DOHH2 (cell line): ENCODE data around the gene FLII.

ENCODE experiments used
- H3F3A ChIP-seq: fragments of 200-600 bp; sonication (generic), shearing (Covaris generic); 2 replicates; pipeline ENCODE4 v1.6.0; 2016; ENCODE audit warnings: antibody characterized with exemption, mild to moderate bottlenecking; ENCODE audit not compliant: control insufficient read depth, insufficient read depth
- H3K27ac ChIP-seq: fragments of 200-600 bp; sonication (generic); 2 replicates; pipeline ENCODE4 v1.5.1; 2014; ENCODE audit warnings: low read depth, mild to moderate bottlenecking, low read length, moderate library complexity
- H3K27me3 ChIP-seq: fragments of 200-600 bp; sonication (generic); 2 replicates; pipeline ENCODE4 v1.6.1; 2014; ENCODE audit warnings: mild to moderate bottlenecking, low read length, mixed read lengths; ENCODE audit not compliant: control insufficient read depth
- H3K36me3 ChIP-seq: fragments of 200-600 bp; sonication (generic); 2 replicates; pipeline ENCODE4 v1.6.1; 2014; ENCODE audit warnings: mild to moderate bottlenecking, low read length, moderate library complexity, mixed read lengths; ENCODE audit not compliant: control insufficient read depth
- H3K4me1 ChIP-seq: fragments of 200-600 bp; sonication (generic); 2 replicates; pipeline ENCODE4 v1.6.1; 2014; ENCODE audit warnings: mild to moderate bottlenecking, low read length, mixed read lengths; ENCODE audit not compliant: control insufficient read depth
- H3K4me2 ChIP-seq: fragments of 200-600 bp; sonication (generic); 2 replicates; pipeline ENCODE4 v1.6.0; 2014; ENCODE audit warnings: mild to moderate bottlenecking, low read length, moderate library complexity
- H3K4me3 ChIP-seq: fragments of 200-600 bp; sonication (generic); 2 replicates; pipeline ENCODE4 v1.5.1; 2014; ENCODE audit warnings: mild to moderate bottlenecking, low read length, mixed read lengths
- H3K79me2 ChIP-seq: fragments of 200-600 bp; sonication (generic); 2 replicates; pipeline ENCODE4 v1.6.1; 2014; ENCODE audit warnings: mild to moderate bottlenecking, low read length, mixed read lengths; ENCODE audit not compliant: control insufficient read depth
- H3K9me2 ChIP-seq: fragments of 200-600 bp; sonication (generic); replicated peaks from 2 replicates; pipeline ENCODE4 v1.6.1; 2014; ENCODE audit warnings: mild to moderate bottlenecking, low read length, mixed read lengths; ENCODE audit not compliant: control insufficient read depth
- H3K9me3 ChIP-seq: fragments of 200-600 bp; sonication (generic); 2 replicates; pipeline ENCODE4 v1.6.1; 2014; ENCODE audit warnings: antibody characterized with exemption, low read length, mixed read lengths; ENCODE audit not compliant: control insufficient read depth, insufficient read depth
- H4K20me1 ChIP-seq: fragments of 200-600 bp; sonication (generic); 2 replicates; pipeline ENCODE4 v1.6.0; 2014; ENCODE audit warnings: low read depth, mild to moderate bottlenecking, antibody characterized with exemption, low read length, moderate library complexity; ENCODE audit not compliant: control insufficient read depth, insufficient read depth
- EZH2phosphoT487 ChIP-seq: fragments of 200-600 bp; sonication (generic); IDR thresholded peaks from 2 replicates; pipeline ENCODE4 v1.6.1; 2017; ENCODE audit warnings: borderline replicate concordance, mild to moderate bottlenecking, antibody characterized with exemption, low read length, moderate library complexity, mixed read lengths
- TF ChIP-seq, protein P1 (sequence below): fragments of 200-600 bp; sonication (generic); IDR thresholded peaks from one replicate; pipeline ENCODE4 v1.5.1; 2014; ENCODE audit warnings: antibody characterized with exemption, mild to moderate bottlenecking, low read depth, low read length; ENCODE audit not compliant: poor library complexity, severe bottlenecking

FLII gene

DNA sequence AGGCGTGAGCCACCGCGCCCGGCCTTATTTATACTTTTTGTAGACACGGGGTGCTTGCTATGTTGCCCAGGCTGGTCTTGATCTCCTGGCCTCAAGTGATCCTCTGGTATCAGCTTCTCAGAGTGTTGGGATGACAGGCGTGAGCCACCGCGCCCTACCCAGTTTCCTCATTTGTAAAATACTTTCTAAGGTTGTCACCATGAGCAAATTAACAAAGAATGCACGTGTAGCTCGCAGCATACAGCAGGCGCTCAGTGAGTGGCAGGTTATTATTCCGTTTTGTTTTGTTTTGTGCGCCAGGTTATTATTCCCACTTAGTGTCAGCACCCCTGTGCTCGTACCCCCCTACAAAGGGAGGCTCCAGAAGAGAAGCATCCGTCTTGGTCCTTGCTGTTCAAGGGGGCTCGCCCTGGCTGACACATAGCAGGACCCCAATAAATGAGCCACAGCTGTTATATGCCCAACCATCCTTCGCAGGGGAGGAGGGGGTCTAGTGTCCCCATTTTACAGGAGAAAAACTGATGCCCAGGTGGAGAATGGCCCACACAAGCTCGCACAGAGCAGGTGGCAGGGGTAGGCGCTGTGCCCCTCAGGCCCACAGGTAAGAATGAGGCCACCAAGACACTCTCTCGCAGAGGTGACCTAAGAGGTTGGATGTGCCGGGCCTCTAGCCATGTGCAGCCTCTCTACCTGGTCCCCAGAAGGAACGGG lies 1.2 kb upstream of the FLII start:
- Histone ChIP-seq H3K4me2 (peak overlapping the region; percentile 87), H3K27ac (peak overlapping the region; percentile 58; the same call in 1 of the 2 replicates), H4K20me1 (0 out of 2 replicates have a peak, but pooled peaks cover 7% of the 10 kb centered on the region), H3K4me1 (peaks cover 34% of the 10 kb centered on the region), H3F3A (no peaks in the 10 kb centered on the region), H3K9me3 (no peaks in the 10 kb centered on the region), H3K9me2 (no peaks in the 10 kb centered on the region), H3K27me3 (no peaks in the 10 kb centered on the region), H3K79me2 (peaks cover 24% of the 10 kb centered on the region), H3K36me3 (peaks cover 22% of the 10 kb centered on the region), H3K4me3 (peak overlapping the region; percentile 82)
- TF ChIP-seq EZH2phosphoT487: no peak
- TF ChIP-seq, protein P1, sequence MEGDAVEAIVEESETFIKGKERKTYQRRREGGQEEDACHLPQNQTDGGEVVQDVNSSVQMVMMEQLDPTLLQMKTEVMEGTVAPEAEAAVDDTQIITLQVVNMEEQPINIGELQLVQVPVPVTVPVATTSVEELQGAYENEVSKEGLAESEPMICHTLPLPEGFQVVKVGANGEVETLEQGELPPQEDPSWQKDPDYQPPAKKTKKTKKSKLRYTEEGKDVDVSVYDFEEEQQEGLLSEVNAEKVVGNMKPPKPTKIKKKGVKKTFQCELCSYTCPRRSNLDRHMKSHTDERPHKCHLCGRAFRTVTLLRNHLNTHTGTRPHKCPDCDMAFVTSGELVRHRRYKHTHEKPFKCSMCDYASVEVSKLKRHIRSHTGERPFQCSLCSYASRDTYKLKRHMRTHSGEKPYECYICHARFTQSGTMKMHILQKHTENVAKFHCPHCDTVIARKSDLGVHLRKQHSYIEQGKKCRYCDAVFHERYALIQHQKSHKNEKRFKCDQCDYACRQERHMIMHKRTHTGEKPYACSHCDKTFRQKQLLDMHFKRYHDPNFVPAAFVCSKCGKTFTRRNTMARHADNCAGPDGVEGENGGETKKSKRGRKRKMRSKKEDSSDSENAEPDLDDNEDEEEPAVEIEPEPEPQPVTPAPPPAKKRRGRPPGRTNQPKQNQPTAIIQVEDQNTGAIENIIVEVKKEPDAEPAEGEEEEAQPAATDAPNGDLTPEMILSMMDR: no peak

DNA sequence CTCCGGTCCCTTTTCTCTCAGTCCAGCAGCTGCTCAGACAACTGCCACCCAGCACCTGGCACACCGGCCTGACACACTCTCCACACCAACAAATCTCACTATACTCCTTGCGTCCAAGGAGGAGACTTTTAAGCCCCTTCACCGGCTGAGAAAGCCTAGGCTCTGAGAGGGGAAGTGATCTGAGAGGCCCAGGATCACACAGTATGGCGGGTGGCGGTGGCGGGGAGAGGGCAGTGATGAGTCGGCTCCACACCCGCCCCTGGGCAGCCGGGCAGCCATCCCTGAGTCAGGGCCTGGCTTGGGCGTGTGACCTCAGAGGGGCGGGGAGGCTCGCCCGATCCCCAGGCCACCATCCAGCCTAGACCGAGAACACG lies 569 bp downstream of the FLII start:
- Histone ChIP-seq H3K4me1 (peaks cover 34% of the 10 kb centered on the region), H3K36me3 (peaks cover 38% of the 10 kb centered on the region), H4K20me1 (0 out of 2 replicates have a peak, but pooled peaks cover 7% of the 10 kb centered on the region), H3F3A (no peaks in the 10 kb centered on the region), H3K9me2 (no peaks in the 10 kb centered on the region), H3K4me2 (peak overlapping the region; percentile 74), H3K79me2 (peaks cover 24% of the 10 kb centered on the region), H3K27me3 (no peaks in the 10 kb centered on the region), H3K4me3 (peak overlapping the region; percentile 92), H3K27ac (peak overlapping the region; percentile 31), H3K9me3 (no peaks in the 10 kb centered on the region)
- no peak for TF ChIP-seq EZH2phosphoT487
- TF ChIP-seq, protein P1: no peak

DNA sequence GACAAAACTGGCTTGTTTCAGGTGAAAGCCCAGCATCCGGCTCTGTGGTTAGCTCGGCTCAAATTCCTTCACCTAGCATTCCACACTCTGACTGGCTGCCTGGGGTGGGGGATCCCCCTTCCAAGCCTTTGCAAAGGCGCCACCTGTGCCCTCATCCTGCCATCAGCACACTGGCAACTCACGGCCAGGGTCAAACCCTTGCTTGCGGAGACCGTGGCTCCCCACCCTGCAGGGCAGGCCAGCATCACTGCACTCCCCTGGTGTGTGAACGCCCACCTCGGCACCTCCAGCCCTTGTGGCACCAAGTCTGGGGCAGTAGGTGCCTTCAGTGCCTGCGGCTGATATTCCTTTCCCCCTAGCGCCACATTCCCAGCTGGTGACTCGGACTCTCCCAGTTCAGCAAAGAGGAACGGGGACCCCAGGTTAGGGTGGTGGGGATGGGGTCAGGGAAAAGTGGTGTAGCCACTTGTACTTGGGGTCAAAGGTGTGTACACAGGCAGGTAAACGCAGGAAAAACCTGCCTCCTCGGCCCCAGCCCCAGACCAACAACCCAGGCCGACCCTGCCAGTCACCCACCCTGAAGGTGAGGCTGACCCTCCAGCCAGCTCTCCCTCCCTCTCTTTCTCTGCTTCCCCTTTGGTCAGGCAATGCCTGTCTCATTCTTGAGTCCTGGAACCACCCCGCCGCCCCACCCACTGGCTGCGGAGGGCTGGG lies 1.1 kb downstream of the FLII start:
- peak overlapping the region; percentile 92 for H3K4me3 ChIP-seq
- TF ChIP-seq, protein P1: no peak
- no peak for TF ChIP-seq EZH2phosphoT487
- H3K9me3 ChIP-seq: no peaks in the 10 kb centered on the region
- H3K27ac ChIP-seq: no peak overlapping the region
- no peaks in the 10 kb centered on the region for H3K9me2 ChIP-seq
- peaks cover 24% of the 10 kb centered on the region for H3K79me2 ChIP-seq
- peak overlapping the region; percentile 74 for H3K4me2 ChIP-seq
- H3F3A ChIP-seq: no peaks in the 10 kb centered on the region
- 0 out of 2 replicates have a peak, but pooled peaks cover 7% of the 10 kb centered on the region for H4K20me1 ChIP-seq
- peaks cover 41% of the 10 kb centered on the region for H3K36me3 ChIP-seq
- H3K27me3 ChIP-seq: no peaks in the 10 kb centered on the region
- H3K4me1 ChIP-seq: peaks cover 34% of the 10 kb centered on the region
